ENCODE results near the gene FGF3.

The FGF3 gene

DNA sequence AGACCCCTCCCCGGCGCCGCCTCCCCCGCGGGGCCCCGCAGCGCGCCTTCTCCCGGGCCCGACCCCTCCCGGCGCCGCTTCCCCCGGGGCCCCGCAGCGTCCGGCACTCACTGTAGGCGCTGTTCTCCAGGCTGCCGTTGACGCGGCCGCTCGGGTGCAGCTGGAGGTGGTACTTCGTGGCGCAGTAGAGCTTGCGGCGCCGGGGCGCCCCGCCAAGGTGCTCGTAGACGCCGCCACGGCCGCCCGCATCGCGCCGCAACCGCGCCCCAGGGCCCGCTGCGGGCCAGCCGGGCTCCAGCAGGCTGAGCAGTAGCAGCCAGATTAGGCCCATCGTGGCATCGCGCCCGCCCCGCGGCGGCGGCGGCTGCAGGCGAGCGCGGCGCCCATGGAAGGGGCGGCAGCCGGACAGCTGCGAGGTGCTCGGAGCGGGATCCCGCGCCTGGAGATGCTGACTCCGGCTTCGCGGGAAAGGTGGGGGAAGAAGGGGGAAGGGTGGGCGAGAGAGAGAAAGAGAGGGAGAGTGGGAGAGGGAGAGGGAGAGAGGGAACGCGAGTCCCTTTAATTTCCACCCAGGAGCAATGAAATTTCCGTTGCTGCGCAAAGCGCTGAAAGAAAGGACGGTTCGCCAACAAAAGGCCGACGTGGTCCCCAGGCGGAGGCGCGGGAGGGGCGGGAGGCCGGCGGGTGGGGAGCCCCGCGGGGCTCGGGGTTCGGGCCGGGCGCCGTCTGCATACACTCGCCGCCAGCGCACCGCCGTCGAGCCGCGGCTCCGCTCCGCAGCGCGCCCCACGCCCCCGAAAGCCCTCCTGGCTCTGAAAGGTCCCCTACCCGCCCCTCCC, at the start of gene FGF3:
Gene FGF3 (minus strand): TSS at position 814 of the 839 bp plus-strand sequence. CDS start 483 bp downstream, at position 331.
- no peak for DNase-seq

DNA sequence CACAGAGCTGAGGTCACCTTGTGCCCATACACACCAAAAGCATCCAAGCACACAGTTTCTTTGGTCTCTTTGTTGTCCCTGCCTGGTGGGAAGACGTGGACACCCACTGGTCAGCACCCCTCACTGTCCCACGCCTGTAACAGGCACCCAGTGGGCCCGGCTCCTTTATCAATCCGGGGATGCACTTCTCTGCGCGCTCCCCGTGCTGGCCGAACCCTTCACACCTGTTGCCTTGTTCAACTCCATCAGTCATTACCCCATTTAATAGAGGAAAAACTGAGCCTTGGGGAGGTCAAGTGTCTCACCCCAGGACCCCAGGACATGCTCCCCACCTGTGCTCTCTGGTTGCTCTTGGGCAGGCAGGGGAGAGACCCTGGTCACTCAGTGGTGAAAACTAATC, 49.7 kb upstream of the FGF3 start:
- no peak for DNase-seq

GRCh38 chr11:69868006-69868810, 49.0 kb upstream of the FGF3 start:
- no peak for DNase-seq

GRCh38 chr11:69867076-69868005, 48.1 kb upstream of the FGF3 start:
- DNase-seq: no peak

DNA sequence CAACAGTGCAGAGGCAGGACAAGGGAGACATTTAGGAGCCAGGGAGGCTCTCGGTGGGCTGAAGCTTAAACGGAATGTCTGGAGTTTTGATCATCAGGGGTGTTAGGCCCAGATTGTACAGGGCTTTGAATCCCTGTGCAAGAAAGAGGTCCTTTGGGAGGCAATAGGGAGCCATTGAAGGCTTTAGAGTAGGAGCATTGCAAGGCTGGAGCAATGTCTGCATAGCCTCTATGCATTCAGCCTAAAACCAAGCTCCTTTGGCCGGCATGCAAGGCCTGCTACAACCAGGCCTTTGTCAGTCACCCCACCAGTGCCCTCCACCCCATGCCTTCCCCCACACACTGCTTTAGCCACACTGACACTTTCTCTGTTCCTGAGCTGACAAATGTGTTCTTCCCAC, 47.4 kb upstream of the FGF3 start:
- DNase-seq: no peak

DNA sequence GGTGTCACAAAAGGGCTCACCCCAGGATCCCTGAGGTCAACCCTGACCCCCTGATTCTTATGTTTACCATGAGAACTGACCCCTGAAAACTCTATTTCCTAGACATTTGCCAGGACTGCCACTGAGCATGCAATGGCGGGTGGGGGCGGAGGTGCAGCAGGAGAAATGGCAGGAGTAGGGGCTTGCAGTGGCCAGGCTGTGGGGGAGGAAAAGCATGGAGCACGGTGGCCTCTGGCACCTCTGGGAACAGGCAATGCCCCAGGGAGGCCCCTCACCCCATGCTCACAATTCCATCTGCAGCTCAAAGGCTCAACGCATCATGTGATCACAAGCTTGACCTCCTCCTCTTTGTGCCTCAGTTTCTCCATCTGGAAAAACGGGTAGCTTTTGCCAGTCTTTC, 46.5 kb upstream of the FGF3 start:
- no peak for DNase-seq

GRCh38 chr11:69864686-69865661, 45.8 kb upstream of the FGF3 start:
- DNase-seq: no peak

GRCh38 chr11:69863544-69864200, 44.5 kb upstream of the FGF3 start:
- no peak for DNase-seq

DNA sequence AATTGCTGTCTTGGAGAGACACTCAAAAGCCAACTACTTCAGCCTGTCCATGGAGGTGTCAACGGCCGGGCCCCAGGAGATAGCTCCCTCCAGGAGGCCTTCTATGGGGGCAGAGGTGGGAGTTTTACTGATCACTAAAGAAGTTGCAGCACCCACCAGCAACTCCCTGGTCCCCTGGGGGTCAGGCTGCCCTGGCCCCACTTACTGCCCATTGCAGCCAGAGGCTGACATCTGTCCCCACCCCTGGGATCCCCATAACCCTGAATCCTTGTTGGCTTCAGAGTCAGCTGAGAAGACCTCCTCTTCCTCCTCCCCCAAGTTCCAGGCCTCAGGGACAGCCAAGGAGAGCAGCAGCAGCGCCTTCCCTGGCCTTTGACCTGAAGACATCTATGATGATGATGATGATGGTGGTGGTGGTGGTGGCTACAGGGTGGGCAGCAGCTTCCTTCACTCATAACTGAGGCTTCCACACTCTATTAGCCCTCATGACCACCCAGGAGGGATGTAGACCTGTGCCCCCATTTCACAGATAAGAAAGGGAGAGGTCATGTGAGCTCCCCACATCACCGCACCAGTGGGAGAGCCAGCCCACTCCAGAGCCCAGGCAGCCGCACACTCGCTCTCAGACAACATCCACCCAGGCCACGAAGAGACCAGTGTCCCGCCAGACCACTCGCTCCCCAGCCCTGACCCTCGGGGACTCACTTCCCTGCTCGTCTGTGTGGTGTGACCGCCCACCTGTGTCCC, 43.8 kb upstream of the FGF3 start:
- DNase-seq: no peak

DNA sequence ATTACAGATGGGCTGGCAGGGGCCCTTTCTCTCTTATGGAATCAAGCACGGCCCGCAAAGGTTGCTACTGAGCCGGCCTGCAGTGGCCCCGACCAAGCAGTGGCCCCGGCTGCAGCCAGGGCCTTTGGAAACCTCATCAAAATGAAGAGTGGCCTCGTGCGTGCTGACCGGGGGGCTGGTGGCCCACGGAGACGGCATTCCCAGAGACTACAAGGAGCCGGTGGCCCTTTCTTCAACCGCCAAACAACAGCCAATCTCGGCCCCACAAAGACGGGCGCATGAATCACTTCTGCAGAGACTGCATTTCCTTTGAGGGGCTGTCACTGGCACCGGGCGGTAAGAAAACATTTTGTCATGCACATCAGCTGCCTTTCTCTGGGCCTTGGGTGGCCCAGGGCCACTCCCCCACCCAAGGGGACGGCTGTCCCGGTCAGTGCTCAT, 43.1 kb upstream of the FGF3 start:
- no peak for DNase-seq

DNA sequence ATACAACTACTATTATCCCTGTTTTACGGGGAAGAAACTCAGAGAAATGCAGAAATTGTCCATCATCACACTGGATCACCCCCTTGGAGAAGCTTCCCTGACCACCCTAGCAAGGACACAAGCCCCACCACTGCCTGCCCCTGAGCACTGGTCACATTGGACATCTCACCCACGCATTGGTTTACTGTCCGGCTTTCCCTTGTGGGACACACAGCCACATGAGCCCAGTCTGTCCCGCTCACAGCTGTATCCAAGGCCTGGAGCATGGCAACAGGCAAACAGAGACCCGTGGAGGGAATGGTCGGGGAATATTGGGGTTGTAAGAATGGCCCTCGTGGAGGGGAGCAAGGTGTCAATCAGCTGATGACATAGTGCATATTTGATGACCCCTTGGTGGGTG, 42.7 kb upstream of the FGF3 start:
- no peak for DNase-seq

DNA sequence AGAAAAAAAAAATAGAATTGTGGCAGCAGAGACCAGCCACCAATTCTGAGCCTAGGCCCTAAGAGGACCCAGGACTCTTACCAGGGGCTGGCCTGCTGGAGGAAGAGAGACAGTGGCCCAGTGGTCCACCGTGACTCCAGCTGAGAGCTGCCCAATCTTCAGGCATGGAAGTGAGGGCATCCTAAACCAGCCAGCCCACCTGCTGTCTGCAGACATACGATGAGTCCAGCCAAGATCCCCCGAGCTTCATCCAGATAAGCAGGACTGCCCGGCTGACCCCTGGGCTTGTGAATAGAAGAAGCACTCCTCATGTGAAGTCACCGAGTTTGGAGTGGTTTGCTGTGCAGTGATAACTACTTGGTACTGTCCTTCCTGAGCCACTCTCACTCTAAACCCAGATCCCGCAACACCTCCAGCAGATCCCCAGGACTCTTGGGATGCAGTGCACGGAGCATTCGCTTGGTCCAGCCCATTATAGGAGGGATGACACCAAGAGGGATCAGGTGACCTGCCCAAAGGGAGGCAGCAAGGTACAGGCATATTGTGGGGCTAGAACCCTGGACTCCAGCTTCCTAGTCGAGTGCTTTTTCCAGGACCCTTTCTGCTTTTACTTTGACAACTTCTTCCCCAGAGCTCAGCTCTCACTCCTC, 41.7 kb upstream of the FGF3 start:
- DNase-seq: no peak

DNA sequence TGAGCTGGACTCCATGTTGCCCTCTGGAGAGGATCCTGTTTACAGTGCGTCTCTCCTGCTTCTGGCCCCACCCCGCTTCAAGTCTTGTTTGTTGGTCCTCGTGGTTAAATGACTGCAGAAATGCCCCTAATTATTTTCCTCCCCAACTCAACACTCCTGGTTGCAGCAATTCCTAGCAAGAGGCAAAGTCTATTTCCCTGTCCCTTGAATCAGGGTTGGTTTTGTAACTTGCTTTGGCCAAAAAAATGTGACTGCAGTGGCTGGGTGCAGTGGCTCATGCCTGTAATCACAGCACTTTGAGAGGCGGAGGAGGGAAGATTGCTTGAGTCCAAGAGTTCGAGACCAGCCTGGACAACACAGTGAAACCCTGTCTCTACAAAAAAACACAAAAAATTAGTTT, 41.0 kb upstream of the FGF3 start:
- no peak for DNase-seq

GRCh38 chr11:69859275-69859934, 40.2 kb upstream of the FGF3 start:
- no peak for DNase-seq

- no peak for DNase-seq
Measured at GRCh38 chr11:69855421-69855820, 36.2 kb upstream of the FGF3 start.

- DNase-seq: no peak
Measured at GRCh38 chr11:69854713-69855112, 35.5 kb upstream of the FGF3 start.

GRCh38 chr11:69852056-69852455, 32.8 kb upstream of the FGF3 start:
- DNase-seq: no peak

DNA sequence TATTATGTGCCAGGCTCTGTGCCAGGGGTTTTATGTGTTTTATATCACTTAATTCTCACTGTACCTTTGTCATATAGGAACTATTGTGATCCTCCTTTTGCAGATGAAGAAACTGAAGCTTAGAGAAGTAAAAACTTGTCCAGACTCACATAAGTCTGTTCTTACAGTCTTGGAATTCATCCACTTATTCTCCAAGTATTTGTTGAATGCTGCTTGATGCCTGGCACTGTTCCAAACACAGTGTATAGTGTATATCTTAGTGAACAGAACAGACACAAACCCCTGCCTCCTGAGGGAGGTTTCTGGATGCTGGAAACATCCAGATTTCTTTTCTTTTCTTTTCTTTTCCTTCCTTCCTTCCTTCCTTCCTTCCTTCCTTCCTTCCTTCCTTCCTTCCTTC, 29.0 kb upstream of the FGF3 start:
- DNase-seq: no peak

GRCh38 chr11:69844396-69844795, 25.2 kb upstream of the FGF3 start:
- no peak for DNase-seq
